Left ventricle myocardium inferior (tissue), 1 donor: ENCODE measurements around the gene PCAT6. TPM values are rescaled to one million over a fixed set of nuclear protein-coding genes. Genes with fewer than 3 reads are reported as not detected.

Source experiments
- DNase-seq: peaks from one replicate; pipeline ENCODE4 v3.0.0-alpha.2; 2020
- H3K27ac ChIP-seq: fragments of 200-600 bp; replicated peaks from 2 replicates; pipeline ENCODE4 v1.8.0; 2021
- H3K27me3 ChIP-seq: fragments of 200-600 bp; 2 replicates; pipeline ENCODE4 v1.8.0; 2021; ENCODE audit warnings: low read depth
- H3K36me3 ChIP-seq: fragments of 200-600 bp; 2 replicates; pipeline ENCODE4 v1.8.0; 2021
- H3K4me1 ChIP-seq: fragments of 200-600 bp; 2 replicates; pipeline ENCODE4 v1.8.0; 2021
- H3K4me3 ChIP-seq: fragments of 200-600 bp; 2 replicates; pipeline ENCODE4 v1.8.0; 2021; ENCODE audit warnings: mild to moderate bottlenecking, moderate library complexity
- H3K9me3 ChIP-seq: fragments of 200-600 bp; replicated peaks from 2 replicates; pipeline ENCODE4 v1.8.0; 2021
- intact Hi-C: fragments of 100-400 bp; cut with micrococcal nuclease; formaldehyde crosslinking; loops from one replicate; pipeline ENCODE4 v1.11.0; 2022
- total RNA-seq: library from RNA; stranded (reverse); fragmentation: NEBNext Ultra II Directional; extraction: Animal tissue kit (Norgen Biotek cat#: 25700); gene quantifications from one replicate; pipeline ENCODE4 v1.2.1, GENCODE V29; 2021
- TF ChIP-seq, protein P1 (sequence below): fragments of 200-600 bp; IDR thresholded peaks from 2 replicates; pipeline ENCODE4 v1.8.0; 2021; ENCODE audit warnings: antibody characterized with exemption, mild to moderate bottlenecking, borderline replicate concordance
- donor health status: DM: no; HTN: yes; CAD: no; lungs with severe emphysema.

PCAT6 gene
- total RNA-seq, 1 donor from 2014 or later: 1.0 TPM

DNA sequence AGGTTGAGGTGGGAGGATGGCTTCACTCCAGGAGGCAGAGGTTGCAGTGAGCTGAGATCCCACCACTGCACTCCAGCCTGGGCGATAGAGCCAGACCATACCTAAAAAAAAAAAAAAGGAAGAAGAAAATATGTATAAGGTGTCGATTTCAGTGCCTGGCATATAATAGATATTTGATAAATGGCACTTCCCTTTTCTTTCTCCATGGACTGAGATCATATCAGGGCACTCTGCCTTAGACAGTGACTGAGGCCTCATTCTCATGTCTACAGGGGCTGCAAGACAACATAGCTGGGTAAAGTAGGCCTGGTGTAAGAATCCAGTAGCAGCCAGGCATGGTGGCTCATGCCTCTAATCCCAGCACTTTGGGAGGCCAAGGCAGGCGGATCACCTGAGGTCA is 21.2 kb downstream of the PCAT6 start:
- Histone ChIP-seq H3K27ac (no peak overlapping the region), H3K27me3 (no peaks in the 10 kb centered on the region), H3K36me3 (no peaks in the 10 kb centered on the region), H3K4me3 (no peak overlapping the region), H3K4me1 (no peaks in the 10 kb centered on the region), H3K9me3 (no peaks in the 10 kb centered on the region)
- intact Hi-C loops: no loop called here
- DNase-seq: no peak
- TF ChIP-seq, protein P1, sequence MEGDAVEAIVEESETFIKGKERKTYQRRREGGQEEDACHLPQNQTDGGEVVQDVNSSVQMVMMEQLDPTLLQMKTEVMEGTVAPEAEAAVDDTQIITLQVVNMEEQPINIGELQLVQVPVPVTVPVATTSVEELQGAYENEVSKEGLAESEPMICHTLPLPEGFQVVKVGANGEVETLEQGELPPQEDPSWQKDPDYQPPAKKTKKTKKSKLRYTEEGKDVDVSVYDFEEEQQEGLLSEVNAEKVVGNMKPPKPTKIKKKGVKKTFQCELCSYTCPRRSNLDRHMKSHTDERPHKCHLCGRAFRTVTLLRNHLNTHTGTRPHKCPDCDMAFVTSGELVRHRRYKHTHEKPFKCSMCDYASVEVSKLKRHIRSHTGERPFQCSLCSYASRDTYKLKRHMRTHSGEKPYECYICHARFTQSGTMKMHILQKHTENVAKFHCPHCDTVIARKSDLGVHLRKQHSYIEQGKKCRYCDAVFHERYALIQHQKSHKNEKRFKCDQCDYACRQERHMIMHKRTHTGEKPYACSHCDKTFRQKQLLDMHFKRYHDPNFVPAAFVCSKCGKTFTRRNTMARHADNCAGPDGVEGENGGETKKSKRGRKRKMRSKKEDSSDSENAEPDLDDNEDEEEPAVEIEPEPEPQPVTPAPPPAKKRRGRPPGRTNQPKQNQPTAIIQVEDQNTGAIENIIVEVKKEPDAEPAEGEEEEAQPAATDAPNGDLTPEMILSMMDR: no peak

DNA sequence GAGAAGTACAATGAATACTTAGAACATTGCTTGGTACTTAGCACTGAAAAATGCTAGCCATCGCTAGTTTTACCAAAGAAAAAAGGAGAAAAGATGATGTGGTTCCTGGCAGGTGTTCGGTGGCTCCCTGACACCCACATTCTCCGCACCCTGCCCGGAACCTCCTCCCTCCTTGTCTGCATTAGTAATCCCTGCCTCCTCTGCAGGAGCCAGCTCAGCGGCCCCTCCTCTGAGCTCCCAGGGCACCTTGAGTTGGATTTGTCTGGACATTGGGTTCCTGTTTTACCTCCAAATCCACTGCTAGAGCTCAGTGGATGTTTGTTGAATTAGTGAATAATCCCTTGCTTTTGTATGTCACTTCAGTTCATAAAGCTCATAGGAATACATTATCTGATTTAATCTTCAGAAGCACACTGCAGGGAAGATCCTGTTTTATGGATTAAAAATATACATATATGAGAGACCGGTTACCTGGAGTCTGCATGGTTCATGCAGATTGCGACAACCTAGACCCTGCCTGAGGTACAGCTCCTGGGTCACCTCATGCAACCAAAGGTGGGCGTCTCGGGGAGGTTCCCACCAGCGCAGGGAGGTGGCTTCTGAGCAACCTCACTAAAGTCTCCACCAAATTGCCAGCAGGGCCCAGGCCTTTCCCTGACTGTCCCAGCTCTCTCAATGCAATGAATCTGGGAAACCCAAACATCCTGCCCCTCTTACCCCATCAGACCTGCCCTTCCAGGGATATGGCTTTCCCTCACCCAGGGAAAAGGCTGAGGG is 24.2 kb downstream of the PCAT6 start:
- Histone ChIP-seq H3K27me3 (peaks cover 6% of the 10 kb centered on the region), H3K9me3 (no peaks in the 10 kb centered on the region), H3K27ac (no peak overlapping the region), H3K4me1 (no peaks in the 10 kb centered on the region), H3K36me3 (no peaks in the 10 kb centered on the region), H3K4me3 (no peak overlapping the region)
- intact Hi-C loops: no loop called here
- TF ChIP-seq, protein P1: no peak
- no peak for DNase-seq

DNA sequence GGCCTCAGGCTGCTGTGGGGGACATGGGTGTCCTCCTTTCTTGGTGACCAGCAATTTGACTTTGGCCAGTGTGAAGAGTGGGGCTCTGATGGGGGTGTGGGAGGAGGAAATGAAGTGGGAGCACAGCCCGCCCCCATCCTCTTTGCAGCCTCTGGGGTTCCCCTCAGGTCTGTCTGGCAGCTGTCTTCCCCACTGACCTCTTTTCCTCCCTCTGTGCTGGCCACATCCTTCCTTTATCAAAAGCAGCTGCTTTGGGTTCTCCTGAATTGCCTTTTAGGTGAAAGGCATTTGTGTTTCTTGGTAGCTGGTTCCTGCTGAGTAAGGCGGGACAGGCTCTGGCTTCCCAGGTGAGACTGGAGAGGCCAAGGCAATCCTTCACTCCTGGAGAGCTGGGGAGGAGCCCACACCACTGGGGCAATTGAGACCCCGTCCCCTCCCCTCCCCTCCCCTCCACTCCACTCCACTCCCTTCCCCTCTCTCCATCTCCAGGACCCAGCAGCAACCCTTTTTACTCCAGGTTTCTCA is 24.9 kb downstream of the PCAT6 start:
- Histone ChIP-seq H3K27ac (no peak overlapping the region), H3K27me3 (peaks cover 6% of the 10 kb centered on the region), H3K4me1 (no peaks in the 10 kb centered on the region), H3K9me3 (no peaks in the 10 kb centered on the region), H3K36me3 (no peaks in the 10 kb centered on the region), H3K4me3 (no peak overlapping the region)
- no peak for DNase-seq
- intact Hi-C loops: no loop called here
- TF ChIP-seq, protein P1: no peak

DNA sequence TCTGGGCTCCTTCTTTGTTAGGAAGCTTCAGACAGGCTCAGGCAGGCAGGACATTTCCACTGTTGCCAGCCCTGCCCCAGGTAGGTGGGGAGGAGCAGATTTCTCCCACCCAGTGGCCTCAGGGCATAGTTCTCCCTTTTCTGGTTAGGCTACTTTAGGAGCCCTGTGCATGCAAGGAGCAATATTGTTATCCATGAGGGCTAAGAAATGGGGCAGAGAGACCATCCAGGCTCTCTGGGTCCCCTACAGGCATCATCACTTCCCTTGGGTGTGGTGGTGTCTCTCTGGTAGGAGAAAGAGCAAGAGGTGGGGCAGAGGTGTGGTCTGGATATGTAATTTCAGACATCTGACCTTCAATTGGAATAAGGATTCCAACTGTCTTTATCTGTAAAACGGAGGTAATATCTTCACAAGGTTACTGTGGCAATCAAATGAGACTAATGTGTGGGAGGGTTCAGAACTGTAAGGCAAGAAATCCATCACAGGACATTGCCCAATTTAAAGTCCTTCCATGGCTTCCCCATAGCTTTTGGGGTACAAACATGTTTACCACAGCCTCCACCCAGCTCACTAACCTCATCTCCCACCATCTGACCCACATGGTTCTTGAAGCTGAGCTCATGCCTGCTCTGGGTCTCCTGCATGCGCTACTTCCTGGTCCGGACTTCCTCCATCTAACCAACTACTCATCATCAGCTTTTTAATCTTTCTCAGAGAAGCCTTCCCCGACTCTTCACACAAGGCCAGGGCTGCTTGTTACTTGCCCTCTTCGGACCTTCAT is 26.1 kb downstream of the PCAT6 start:
- Histone ChIP-seq H3K9me3 (no peaks in the 10 kb centered on the region), H3K4me1 (no peaks in the 10 kb centered on the region), H3K27ac (no peak overlapping the region), H3K27me3 (peaks cover 6% of the 10 kb centered on the region), H3K4me3 (no peak overlapping the region), H3K36me3 (no peaks in the 10 kb centered on the region)
- intact Hi-C loops: no loop called here
- TF ChIP-seq, protein P1: no peak
- no peak for DNase-seq

DNA sequence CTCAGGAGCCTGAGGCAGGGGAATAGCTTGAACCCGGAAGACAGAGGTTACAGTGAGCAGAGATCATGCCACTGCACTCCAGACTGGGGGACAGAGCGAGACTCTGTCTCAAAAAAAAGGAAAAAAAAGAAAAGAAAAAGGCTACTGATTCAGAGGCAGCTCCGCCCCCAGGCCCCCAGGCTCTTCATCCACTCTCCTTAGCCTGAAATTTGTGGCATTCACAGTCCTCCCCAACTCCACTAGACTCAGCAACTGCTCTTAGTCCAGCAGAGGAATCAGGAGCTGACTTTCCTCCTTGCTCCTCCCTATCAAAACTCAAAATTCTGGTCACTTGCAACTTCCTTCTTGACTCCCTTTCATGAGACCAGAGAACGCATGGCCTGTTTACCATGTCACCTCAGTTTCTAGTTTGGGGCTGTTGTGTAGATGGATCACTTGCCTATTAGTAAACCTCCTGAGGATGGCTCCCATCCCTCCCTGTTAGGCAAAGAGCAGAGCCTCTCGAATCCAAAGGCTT is 27.1 kb downstream of the PCAT6 start:
- no peak for DNase-seq
- intact Hi-C loops: no loop called here
- Histone ChIP-seq H3K4me3 (no peak overlapping the region), H3K36me3 (no peaks in the 10 kb centered on the region), H3K27me3 (peaks cover 6% of the 10 kb centered on the region), H3K27ac (no peak overlapping the region), H3K4me1 (no peaks in the 10 kb centered on the region), H3K9me3 (no peaks in the 10 kb centered on the region)
- TF ChIP-seq, protein P1: no peak
